Measurements from ENCODE around the gene DDX11.
A peak's percentile ranks its signal among the peaks of the same experiment; 100 is the strongest.
"Not testable (repeated sequence)": the region's sequence is repeated elsewhere in the genome, so short reads cannot be mapped to it uniquely, and the experiment has no call there.

DDX11 gene

GRCh38 chr12:31080221-31080620 is 6.6 kb downstream of the DDX11 start:
- Mint-ChIP-seq H3K4me3 (peak overlapping the region; percentile 23), H3K4me1 (ENCODE audit: low read depth) (peaks cover 17% of the 10 kb centered on the region)
- not testable (repeated sequence) for H3K36me3 Mint-ChIP-seq; H3K27me3 Mint-ChIP-seq; H3K9me3 Mint-ChIP-seq (ENCODE audit: low read depth); H3K27ac Mint-ChIP-seq

GRCh38 chr12:31081274-31081673 is 7.6 kb downstream of the DDX11 start:
- not testable (repeated sequence) for H3K27me3 Mint-ChIP-seq, H3K36me3 Mint-ChIP-seq, H3K4me3 Mint-ChIP-seq

GRCh38 chr12:31084241-31084640 is 10.6 kb downstream of the DDX11 start:
- not testable (repeated sequence) for H3K36me3 Mint-ChIP-seq; H3K27ac Mint-ChIP-seq; H3K27me3 Mint-ChIP-seq; H3K4me3 Mint-ChIP-seq; H3K9me3 Mint-ChIP-seq (ENCODE audit: low read depth)
- H3K4me1 Mint-ChIP-seq (ENCODE audit: low read depth): peaks cover 12% of the 10 kb centered on the region

More at GRCh38 chr12:31081274-31081673, 7.6 kb downstream of the DDX11 start:
- H3K27ac Mint-ChIP-seq; H3K9me3 Mint-ChIP-seq (ENCODE audit: low read depth): not testable (repeated sequence)
- peaks cover 14% of the 10 kb centered on the region for H3K4me1 Mint-ChIP-seq (ENCODE audit: low read depth)

- H3K4me3 Mint-ChIP-seq; H3K9me3 Mint-ChIP-seq (ENCODE audit: low read depth); H3K36me3 Mint-ChIP-seq; H3K4me1 Mint-ChIP-seq (ENCODE audit: low read depth); H3K27ac Mint-ChIP-seq; H3K27me3 Mint-ChIP-seq: not testable (repeated sequence)
These were observed 12.4 kb downstream of the DDX11 start for GRCh38 chr12:31086032-31086431.

- not testable (repeated sequence) for H3K36me3 Mint-ChIP-seq; H3K9me3 Mint-ChIP-seq (ENCODE audit: low read depth); H3K27me3 Mint-ChIP-seq; H3K4me1 Mint-ChIP-seq (ENCODE audit: low read depth); H3K4me3 Mint-ChIP-seq; H3K27ac Mint-ChIP-seq
These were observed 13.8 kb downstream of the DDX11 start for GRCh38 chr12:31087486-31087885.

- not testable (repeated sequence) for H3K27ac Mint-ChIP-seq; H3K4me3 Mint-ChIP-seq; H3K9me3 Mint-ChIP-seq (ENCODE audit: low read depth); H3K4me1 Mint-ChIP-seq (ENCODE audit: low read depth); H3K36me3 Mint-ChIP-seq; H3K27me3 Mint-ChIP-seq
These were observed 14.3 kb downstream of the DDX11 start for GRCh38 chr12:31087956-31088355.

GRCh38 chr12:31089072-31089471 is 15.4 kb downstream of the DDX11 start:
- H3K36me3 Mint-ChIP-seq: no peaks in the 10 kb centered on the region

GRCh38 chr12:31091629-31092028 is 18.0 kb downstream of the DDX11 start:
- not testable (repeated sequence) for H3K4me1 Mint-ChIP-seq (ENCODE audit: low read depth); H3K4me3 Mint-ChIP-seq; H3K36me3 Mint-ChIP-seq; H3K27ac Mint-ChIP-seq; H3K9me3 Mint-ChIP-seq (ENCODE audit: low read depth); H3K27me3 Mint-ChIP-seq

More at GRCh38 chr12:31089072-31089471, 15.4 kb downstream of the DDX11 start:
- no peaks in the 10 kb centered on the region for H3K4me1 Mint-ChIP-seq (ENCODE audit: low read depth)
- H3K4me3 Mint-ChIP-seq: no peak overlapping the region
- H3K27ac Mint-ChIP-seq: no peak overlapping the region
- H3K27me3 Mint-ChIP-seq: no peaks in the 10 kb centered on the region
- no peaks in the 10 kb centered on the region for H3K9me3 Mint-ChIP-seq (ENCODE audit: low read depth)

GRCh38 chr12:31092718-31093117 is 19.1 kb downstream of the DDX11 start:
- not testable (repeated sequence) for H3K27ac Mint-ChIP-seq; H3K4me1 Mint-ChIP-seq (ENCODE audit: low read depth); H3K4me3 Mint-ChIP-seq; H3K9me3 Mint-ChIP-seq (ENCODE audit: low read depth); H3K27me3 Mint-ChIP-seq; H3K36me3 Mint-ChIP-seq

- H3K27me3 Mint-ChIP-seq; H3K36me3 Mint-ChIP-seq; H3K9me3 Mint-ChIP-seq (ENCODE audit: low read depth); H3K4me3 Mint-ChIP-seq; H3K4me1 Mint-ChIP-seq (ENCODE audit: low read depth); H3K27ac Mint-ChIP-seq: not testable (repeated sequence)
These were observed 21.6 kb downstream of the DDX11 start for GRCh38 chr12:31095080-31095860.

- H3K9me3 Mint-ChIP-seq (ENCODE audit: low read depth); H3K27ac Mint-ChIP-seq; H3K27me3 Mint-ChIP-seq; H3K36me3 Mint-ChIP-seq; H3K4me3 Mint-ChIP-seq; H3K4me1 Mint-ChIP-seq (ENCODE audit: low read depth): not testable (repeated sequence)
These were observed 22.8 kb downstream of the DDX11 start for GRCh38 chr12:31096251-31097065.

GRCh38 chr12:31097819-31098218 is 24.2 kb downstream of the DDX11 start:
- not testable (repeated sequence) for H3K27ac Mint-ChIP-seq; H3K9me3 Mint-ChIP-seq (ENCODE audit: low read depth); H3K4me1 Mint-ChIP-seq (ENCODE audit: low read depth); H3K36me3 Mint-ChIP-seq; H3K27me3 Mint-ChIP-seq; H3K4me3 Mint-ChIP-seq

- H3K27ac Mint-ChIP-seq; H3K4me1 Mint-ChIP-seq (ENCODE audit: low read depth); H3K4me3 Mint-ChIP-seq; H3K9me3 Mint-ChIP-seq (ENCODE audit: low read depth); H3K36me3 Mint-ChIP-seq; H3K27me3 Mint-ChIP-seq: not testable (repeated sequence)
These were observed 24.7 kb downstream of the DDX11 start for GRCh38 chr12:31098363-31098762.

- H3K9me3 Mint-ChIP-seq (ENCODE audit: low read depth); H3K27ac Mint-ChIP-seq; H3K27me3 Mint-ChIP-seq; H3K4me3 Mint-ChIP-seq; H3K4me1 Mint-ChIP-seq (ENCODE audit: low read depth); H3K36me3 Mint-ChIP-seq: not testable (repeated sequence)
These were observed 25.1 kb downstream of the DDX11 start for GRCh38 chr12:31098771-31099170.

- not testable (repeated sequence) for H3K27me3 Mint-ChIP-seq; H3K36me3 Mint-ChIP-seq; H3K4me1 Mint-ChIP-seq (ENCODE audit: low read depth); H3K4me3 Mint-ChIP-seq; H3K9me3 Mint-ChIP-seq (ENCODE audit: low read depth); H3K27ac Mint-ChIP-seq
These were observed 25.8 kb downstream of the DDX11 start for GRCh38 chr12:31099434-31099833.
